ENCODE data around the gene LRRC10B.

The LRRC10B gene

DNA sequence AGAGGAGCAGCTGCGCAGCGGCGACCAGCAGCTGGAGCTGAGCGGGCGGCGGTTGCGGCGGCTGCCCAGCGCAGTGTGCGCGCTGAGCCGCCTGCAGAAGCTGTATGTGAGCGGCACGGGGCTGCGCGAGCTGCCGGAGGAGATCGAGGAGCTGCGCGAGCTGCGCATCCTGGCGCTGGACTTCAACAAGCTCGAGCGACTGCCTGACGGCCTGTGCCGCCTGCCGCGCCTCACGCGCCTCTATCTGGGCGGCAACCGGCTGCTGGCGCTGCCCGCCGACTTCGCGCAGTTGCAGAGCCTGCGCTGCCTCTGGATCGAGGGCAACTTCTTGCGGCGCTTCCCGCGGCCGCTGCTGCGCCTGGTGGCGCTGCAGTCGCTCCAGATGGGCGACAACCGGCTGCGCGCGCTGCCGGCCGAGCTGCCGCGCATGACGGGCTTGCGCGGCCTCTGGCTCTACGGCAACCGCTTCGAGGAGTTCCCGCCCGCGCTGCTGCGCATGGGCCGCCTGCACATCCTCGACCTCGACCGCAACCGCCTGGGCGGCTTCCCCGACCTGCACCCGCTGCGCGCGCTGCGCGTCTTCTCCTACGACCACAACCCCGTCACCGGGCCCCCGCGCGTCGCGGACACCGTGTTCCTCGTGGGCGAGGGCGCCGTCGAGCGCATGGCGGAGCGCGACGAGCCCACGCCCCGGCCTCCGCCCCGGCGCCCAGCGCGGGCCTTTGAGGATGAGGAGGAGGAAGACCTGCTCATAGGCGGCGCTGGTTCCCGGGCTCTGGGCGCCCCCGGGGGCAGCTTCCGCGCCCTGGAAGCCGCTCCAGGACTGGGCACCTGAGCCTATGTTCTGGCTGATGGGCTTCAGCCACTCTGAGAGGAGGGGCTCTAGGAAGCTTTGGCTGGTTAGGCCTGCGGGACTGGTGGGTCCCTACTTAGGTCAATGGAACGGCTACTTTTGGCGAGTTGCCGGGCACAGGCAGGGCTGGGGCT, 787 bp downstream of the LRRC10B start:
- no peak overlapping the region; the same call in 1 of the 2 replicates for H3K4me3 ChIP-seq (ENCODE audit: control insufficient read depth, low read depth, low read length)
- TF ChIP-seq, protein P1, sequence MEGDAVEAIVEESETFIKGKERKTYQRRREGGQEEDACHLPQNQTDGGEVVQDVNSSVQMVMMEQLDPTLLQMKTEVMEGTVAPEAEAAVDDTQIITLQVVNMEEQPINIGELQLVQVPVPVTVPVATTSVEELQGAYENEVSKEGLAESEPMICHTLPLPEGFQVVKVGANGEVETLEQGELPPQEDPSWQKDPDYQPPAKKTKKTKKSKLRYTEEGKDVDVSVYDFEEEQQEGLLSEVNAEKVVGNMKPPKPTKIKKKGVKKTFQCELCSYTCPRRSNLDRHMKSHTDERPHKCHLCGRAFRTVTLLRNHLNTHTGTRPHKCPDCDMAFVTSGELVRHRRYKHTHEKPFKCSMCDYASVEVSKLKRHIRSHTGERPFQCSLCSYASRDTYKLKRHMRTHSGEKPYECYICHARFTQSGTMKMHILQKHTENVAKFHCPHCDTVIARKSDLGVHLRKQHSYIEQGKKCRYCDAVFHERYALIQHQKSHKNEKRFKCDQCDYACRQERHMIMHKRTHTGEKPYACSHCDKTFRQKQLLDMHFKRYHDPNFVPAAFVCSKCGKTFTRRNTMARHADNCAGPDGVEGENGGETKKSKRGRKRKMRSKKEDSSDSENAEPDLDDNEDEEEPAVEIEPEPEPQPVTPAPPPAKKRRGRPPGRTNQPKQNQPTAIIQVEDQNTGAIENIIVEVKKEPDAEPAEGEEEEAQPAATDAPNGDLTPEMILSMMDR (IDR thresholded peaks at IDR 0.05; ENCODE audit: control insufficient read depth, insufficient read depth, low read depth, low read length, missing control alignments), result peak; percentile 29
- peak; percentile 18 for DNase-seq (ENCODE audit: low read depth)

DNA sequence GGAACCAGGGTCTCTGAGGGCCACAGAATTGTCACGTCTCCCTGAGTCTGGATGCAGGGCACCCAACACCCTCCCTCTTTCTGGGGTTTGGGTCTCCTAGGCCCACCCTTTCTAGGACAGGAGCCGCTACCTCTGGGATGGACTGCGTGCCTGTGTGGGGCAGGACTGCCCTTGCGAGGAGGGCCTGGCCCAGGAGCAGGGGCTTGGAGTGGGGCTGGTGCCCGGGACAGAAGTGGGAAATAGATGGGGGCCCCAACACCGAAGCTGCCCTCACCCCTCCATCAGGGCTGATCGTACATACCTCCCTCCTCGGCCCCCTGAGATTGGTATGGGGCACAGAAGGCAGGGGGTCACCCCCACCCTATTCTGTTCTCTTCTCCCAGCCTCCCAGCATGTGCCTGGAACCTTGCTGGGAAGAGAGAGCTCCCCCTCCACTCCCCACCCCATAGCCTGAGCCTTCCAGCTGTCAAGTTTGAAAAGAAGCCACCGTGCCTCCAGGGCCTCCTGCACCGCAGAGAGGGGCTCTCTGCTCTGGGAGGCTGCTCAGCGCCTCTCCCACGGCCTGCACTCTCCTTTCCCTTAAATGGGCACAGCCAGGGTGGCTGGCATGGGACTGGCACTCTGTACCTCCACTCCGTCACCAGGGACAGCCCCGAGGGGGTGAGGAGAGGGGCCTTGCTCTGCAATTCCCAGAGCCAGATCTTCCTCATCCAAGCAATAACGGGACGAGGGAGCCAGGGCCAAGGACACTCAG, 1.8 kb downstream of the LRRC10B start:
- DNase-seq (ENCODE audit: low read depth), result no peak
- TF ChIP-seq, protein P1 (IDR thresholded peaks at IDR 0.05; ENCODE audit: control insufficient read depth, insufficient read depth, low read depth, low read length, missing control alignments), result no peak
- H3K4me3 ChIP-seq (ENCODE audit: control insufficient read depth, low read depth, low read length), result no peak overlapping the region

GRCh38 chr11:61510974-61511373, 2.4 kb downstream of the LRRC10B start:
- TF ChIP-seq, protein P1 (IDR thresholded peaks at IDR 0.05; ENCODE audit: control insufficient read depth, insufficient read depth, low read depth, low read length, missing control alignments), result no peak
- no peak for DNase-seq (ENCODE audit: low read depth)
- H3K4me3 ChIP-seq (ENCODE audit: control insufficient read depth, low read depth, low read length), result no peak overlapping the region

DNA sequence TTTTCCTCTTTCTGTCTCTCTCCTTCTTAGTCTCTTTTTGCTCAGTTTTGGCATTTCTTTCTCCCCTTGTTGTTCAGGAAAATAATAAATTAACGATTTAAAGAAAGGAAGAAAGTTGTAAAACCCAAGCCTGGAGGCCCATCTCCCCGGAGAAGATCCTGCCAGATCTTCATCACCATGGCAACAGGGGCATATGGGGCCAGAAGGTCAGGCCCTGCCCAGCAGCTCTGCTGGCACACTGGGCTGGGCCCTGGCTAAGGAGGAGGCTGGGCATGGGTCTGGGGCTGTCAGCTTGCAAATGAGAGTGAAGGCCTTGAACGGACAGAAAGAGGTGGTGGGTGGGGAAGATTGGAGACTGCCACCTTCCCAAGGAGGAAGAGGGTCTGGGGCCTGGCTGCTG, 2.8 kb downstream of the LRRC10B start:
- DNase-seq (ENCODE audit: low read depth), result no peak
- no peak overlapping the region for H3K4me3 ChIP-seq (ENCODE audit: control insufficient read depth, low read depth, low read length)
- TF ChIP-seq, protein P1 (IDR thresholded peaks at IDR 0.05; ENCODE audit: control insufficient read depth, insufficient read depth, low read depth, low read length, missing control alignments), result no peak

GRCh38 chr11:61512435-61512834, 3.9 kb downstream of the LRRC10B start:
- DNase-seq (ENCODE audit: low read depth), result no peak
- TF ChIP-seq, protein P1 (IDR thresholded peaks at IDR 0.05; ENCODE audit: control insufficient read depth, insufficient read depth, low read depth, low read length, missing control alignments), result no peak
- H3K4me3 ChIP-seq (ENCODE audit: control insufficient read depth, low read depth, low read length), result no peak overlapping the region

GRCh38 chr11:61513143-61513765, 4.7 kb downstream of the LRRC10B start:
- H3K4me3 ChIP-seq (ENCODE audit: control insufficient read depth, low read depth, low read length), result no peak overlapping the region
- DNase-seq (ENCODE audit: low read depth), result no peak
- TF ChIP-seq, protein P1 (IDR thresholded peaks at IDR 0.05; ENCODE audit: control insufficient read depth, insufficient read depth, low read depth, low read length, missing control alignments), result no peak

Data from AG09309 (cell line).